HL-60/S4 (cell line): ENCODE results near the gene TSGA10.

Source experiments
- in situ Hi-C: fragments of 300-500 bp; cut with MboI; formaldehyde crosslinking; loops from 2 replicates; pipeline ENCODE4 v1.14.3; 2022; ENCODE audit warnings: low sequenced_read_pairs

TSGA10 gene

GRCh38 chr2:98948956-98949739 is 205.6 kb downstream of the TSGA10 start:
- in situ Hi-C loops, result no loop called here

- in situ Hi-C loops, result no loop called here
These were observed 207.2 kb downstream of the TSGA10 start for GRCh38 chr2:98947554-98947953.
